HG03342 (cell line): ENCODE data around the gene RCAN2.

Source experiments
- ATAC-seq: cut with Tn5 transposase; IDR thresholded peaks from one replicate; pipeline ENCODE4 v1.9.1; 2021; ENCODE audit warnings: mild to moderate bottlenecking, moderate library complexity; ENCODE audit not compliant: unreplicated experiment

The RCAN2 gene

DNA sequence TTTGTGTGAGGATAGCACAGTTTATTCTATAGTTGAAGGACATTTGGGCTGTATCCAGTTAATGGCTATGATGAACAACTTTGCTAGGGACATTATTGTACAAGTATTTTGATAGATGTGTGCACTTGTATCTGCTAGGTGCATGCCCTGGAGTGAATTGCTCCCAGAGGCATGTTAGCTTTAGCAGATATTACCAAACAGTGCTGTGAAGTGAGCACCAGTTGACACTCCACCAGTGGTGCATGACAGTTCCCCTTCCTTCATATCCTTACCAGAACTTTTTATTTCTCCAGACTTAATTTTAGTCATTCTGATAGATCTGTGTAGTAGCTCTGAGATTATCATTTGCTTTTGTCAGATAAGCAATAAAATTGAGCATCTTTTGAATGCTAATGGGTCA lies 271.6 kb downstream of the RCAN2 start:
- no peak for ATAC-seq

DNA sequence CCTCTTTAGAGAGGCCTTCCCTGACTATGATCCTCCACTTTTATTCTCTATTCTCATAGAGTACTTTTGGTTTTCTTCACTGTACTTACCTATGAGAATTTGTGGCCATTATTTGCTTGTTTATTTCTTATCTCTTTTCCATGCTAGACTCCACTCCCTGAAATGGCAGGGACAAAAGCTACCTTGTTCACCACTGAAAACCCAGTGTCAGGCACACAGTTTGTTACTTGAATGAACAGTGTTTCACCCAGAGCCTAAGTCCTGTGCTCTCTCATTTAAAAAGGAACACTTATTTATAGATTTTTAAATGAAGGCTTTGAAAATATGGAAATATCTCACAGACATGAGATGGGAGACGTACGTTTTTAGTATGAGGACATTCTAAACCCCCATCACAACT lies 272.8 kb downstream of the RCAN2 start:
- ATAC-seq: no peak

DNA sequence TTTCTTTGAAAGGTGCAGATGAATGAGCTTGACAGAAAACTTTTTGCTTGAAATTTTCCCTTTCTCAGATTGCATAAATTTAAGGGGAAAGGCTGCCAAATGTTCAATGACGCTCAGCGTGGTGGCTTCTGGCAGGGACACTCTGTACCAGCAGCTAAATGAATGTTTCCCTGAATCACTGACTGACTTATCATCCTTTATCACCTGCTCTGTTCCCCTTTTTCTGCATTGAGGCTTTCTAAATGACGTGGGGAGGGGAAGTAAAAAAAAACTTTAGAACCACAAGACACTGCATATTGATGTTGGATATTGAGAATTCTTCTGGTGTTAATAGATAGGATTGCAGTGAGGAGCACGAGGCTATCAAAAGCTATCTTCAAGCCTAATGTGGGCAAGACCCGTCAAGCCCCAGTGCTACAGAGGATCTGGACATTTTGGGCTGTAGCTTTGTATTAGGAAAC lies 273.5 kb downstream of the RCAN2 start:
- peak; percentile 64 for ATAC-seq

DNA sequence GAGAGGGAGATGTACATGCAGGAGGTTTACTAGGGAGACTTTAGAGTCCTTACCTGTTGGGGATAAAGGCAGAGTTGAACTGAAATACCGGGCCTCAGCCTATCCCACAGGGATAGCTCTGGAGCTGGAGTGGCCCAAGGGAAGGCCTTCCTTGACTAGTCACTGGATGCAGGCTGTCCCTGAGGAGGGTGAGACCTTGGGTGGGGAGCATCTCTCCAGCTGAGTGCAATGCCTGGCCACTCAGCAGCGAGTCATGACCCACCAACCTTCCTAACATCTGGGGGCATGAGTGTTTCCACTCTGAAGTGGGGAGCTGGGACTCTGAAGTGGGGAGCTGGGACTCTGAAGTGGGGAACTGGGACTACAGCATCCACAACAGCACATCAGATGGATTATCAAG lies 274.4 kb downstream of the RCAN2 start:
- ATAC-seq: no peak

DNA sequence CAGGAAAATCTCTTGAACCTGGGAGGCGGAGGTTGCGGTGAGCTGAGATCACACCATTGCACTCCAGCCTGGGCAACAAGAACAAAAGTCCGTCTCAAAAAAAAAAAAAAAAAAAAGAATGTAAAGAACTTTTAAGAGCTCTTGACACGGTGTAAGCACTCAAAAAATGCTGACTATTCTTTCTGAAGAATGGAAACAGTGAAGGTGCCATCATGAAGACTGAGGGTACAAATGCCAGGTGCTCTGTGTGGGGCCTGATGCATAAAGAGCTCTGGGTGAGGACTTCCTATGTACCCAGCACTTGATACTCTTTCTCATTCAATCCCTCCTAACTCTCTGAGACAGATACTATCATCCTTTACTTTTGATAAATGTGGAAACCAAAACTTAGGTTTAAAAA lies 275.5 kb downstream of the RCAN2 start:
- no peak for ATAC-seq

DNA sequence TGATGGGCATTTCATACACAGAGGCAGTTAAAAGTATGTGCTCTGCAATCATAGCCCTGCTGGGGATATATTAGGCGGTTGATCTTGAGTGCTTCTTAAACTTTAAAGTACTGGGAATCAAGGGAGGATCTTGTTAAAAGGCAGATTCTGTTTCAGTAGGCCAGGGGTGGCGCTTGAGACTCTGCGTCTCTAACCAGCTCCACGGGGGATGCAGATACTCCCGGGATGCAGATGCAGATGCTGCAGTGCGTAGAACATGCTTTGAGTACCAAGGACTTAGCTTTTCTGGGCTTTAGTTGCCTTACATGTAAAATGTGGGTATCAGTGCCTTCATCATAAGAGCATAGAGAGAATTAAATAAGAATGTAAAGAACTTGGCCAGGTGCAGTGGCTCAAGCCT lies 276.0 kb downstream of the RCAN2 start:
- no peak for ATAC-seq

DNA sequence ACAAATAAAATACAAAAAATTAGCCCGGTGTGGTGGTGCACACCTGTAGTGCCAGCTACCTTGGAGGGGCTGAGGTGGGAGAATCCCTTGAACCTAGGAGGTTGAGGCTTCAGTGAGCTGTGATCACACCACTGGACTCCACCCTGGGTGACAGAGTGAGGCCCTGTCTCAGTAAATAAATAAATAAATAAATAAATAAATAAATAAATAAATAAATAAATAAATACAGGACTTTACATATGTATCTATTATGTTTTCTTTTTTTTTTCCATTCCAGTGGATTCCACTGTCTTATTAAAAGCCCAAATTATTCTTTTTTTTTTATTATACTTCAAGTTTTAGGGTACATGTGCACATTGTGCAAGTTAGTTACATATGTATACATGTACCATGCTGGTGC lies 279.3 kb downstream of the RCAN2 start:
- ATAC-seq: no peak

DNA sequence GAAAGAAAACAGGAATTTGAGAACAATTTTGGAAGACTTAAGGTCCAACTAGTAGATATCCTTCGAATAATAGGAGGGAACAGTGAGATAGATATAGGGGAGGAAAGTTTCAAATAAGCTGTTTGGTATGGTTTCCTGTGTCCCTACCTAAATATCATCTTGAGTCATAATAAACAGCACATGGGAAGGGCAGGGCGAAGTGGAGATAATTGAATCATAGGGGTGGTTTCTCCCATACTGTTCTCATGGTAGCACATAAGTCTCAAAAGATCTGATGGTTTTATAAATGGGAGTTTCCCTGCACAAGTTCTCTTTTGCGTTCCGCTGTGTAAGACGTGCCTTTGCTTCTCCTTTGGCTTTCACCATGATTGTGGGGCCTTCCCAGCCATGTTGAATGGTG lies 281.0 kb downstream of the RCAN2 start:
- ATAC-seq: no peak

DNA sequence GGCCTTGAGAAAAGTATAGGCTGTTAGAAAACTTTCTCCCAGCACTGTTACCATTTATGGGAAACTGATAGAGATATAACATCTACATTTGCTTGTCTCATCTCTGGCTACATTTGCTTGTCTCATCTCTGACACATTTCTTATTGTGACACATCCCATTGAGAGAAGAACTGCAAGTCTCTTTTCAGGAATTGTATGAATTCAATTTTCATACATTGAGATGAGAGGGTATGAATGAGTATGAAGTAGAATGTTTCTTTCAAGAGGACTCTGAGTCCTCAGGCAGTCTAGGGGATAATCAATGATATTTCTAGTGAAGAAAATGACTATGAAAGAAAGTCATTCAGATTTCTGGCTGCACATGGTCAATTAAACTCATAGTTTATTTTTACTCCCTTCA lies 282.9 kb downstream of the RCAN2 start:
- no peak for ATAC-seq

DNA sequence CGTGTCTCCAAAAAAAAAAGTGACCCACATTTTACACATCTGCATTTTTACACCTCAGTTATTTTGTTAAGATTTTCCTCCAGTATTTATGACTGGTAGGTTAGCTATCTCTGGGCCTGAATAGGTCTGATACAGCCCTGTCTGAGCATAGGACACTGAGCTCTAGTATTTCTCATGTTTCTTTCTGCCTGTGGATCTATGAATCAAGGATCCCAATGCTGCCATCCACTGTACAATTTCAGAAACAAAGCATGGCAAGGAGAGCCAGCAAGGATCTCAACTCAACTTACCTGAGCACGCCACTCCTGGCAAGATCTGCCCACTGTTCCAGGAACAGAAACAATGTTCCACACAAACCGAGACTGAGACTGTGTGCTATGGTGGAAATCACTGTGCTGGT lies 284.1 kb downstream of the RCAN2 start:
- no peak for ATAC-seq

DNA sequence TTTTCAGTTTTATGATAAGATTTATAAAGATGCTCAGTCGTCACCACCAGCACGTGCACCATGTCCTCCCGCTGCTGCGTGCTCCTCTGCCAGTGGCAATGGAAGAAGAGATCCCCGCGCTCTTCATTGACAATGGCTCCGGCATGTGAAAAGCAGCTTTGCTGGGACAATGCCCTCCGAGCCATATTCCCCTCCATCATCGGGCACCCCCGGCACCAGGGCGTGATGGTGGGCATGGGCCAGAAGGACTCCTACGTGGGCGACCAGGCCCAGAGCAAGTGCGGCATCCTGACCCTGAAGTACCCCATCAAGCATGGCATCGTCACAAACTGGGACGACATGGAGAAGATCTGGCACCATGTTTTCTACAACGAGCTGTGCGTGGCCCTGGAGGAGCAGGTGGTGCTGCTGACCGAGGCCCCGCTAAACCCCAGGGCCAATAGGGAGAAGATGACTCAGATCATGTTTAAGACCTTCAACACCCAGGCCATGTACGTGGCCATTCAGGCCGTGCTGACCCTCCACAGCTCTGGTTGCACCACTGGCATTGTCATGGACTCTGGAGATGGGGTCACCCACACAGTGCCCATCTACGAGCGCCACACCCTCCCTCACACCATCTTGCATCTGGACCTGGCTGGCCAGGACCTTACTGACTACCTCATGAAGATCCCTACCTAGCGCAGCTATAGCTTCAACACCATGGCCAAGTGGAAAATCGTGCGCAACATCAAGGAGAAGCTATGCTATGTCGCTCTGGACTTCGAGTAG lies 286.2 kb downstream of the RCAN2 start:
- no peak for ATAC-seq

DNA sequence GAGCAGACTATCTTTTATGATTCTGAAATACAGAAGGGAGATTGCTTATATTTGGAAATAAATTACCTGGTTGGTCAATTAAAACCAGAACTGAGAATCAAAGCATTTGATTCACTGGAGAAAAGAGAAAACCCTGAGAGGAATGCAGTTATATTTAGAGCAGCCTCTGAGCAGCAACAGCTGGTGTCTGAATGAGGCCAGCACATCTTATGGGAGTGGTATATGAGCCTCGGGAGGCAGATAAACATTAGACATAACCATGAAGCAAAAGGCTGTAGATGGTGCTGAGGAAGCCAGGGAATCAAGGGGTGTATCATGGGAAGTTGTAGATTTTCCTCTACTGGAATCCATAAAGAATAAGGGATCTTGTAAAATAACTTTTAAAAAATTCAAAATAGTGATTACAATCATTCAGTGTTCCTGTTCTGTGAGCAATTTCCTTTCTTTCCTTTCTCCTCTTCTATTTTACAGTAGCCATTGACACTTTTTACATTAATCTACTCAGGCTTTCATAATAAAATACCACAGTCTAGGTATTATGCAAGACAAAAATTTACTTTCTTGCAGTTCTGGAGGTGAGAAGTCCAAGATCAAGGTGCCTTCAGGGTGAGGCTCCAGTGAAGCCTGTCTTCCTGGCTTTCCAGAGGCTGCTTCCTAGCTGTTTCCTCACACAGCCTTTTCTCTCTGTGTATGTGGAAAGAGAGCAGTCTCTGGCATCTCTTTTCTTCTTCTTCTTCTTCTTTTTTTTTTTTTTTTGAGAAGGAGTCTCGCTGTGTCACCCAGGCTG lies 287.7 kb downstream of the RCAN2 start:
- no peak for ATAC-seq

DNA sequence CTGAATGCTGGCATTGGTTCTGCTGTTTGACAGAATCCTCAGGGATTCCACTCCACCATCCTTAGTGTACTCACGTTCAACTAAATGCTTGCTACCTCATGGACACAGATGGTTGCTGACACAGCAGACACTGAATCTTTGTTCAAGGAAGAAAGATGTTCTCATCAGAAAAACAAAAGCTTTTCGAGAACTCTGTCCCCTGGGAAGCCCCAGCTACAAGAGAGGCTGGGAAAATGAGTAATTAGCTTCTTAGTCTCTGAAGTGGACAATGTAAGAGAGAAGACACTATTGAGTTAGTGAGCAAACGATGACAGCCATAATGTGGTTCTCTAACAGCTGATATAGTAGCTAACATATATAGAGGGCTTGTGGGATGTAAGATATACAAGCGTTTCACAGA lies 289.5 kb downstream of the RCAN2 start:
- ATAC-seq: no peak

DNA sequence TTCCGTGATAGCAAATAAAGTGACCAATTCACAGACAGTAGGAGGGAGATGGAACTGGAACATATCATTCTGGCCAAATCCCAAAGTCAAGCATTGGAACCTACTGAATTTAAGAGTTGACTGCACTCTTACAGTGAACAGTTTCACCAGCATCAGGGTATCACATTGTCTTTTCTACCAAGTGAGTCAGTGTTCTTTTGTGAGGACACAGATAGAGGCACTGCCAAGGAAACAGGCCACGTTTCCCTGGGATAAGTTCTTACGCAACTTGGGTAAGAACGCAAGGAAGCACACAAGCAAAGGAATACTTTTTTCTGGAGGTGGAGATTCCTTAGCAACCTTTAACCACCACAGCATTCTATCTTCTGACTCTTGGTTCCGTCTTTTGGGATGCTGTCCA lies 291.9 kb downstream of the RCAN2 start:
- no peak for ATAC-seq

DNA sequence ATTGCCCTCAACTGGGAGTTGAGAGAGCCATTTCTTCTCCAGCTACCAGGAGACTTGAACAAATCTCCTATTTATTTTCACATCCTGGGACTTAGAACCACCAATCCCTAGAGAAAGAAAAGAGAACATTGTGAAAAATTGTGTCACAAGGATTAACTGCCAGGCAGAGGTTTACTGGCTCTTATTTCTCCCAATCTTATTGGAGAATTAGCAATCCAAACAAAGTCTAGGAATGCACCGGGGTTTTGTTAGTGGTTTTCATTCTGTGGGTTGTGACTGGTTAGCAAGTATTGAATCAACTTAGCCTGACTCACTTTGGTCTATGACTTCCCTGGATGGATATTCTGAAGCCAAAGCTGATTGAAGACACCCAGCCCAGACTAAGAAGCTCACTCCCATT lies 299.3 kb downstream of the RCAN2 start:
- no peak for ATAC-seq

DNA sequence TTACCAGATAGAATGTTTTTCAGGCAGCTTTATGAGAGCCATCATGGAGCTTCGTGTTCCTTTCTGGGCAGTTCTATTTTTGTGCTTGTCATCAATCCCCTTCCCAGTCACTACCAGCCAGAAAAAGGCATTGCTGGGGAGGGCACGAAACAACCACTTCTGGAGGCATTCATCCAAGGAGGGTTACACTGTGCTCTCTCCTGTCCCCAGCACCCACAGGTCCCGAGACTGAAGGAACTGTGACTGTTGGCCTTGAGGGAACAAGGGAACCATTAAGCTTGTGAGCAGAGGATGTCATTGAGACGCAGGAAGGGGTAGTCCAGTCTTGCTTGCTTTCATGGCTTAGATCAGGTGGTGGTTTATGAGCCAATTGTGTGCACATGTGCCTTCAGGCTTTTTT lies 300.4 kb downstream of the RCAN2 start:
- no peak for ATAC-seq

DNA sequence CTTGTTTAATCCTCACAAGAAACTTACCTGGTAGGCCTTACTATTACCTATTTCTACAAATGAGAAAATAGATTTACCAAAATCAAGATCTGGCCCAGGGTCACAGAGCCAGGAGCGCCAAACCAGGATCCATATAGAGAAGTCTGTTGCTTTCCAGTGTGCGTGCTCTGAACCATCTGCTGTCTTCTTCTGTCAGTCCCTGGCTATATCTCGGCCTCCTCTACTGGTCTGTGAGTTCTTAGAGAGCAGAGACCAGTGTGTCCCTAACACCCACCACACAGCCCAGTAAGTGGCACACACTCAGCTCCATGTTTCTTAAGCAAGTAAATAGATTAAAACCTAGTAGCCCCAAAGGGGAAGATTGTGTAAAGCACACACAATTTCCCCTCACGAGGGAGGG lies 301.5 kb downstream of the RCAN2 start:
- no peak for ATAC-seq

DNA sequence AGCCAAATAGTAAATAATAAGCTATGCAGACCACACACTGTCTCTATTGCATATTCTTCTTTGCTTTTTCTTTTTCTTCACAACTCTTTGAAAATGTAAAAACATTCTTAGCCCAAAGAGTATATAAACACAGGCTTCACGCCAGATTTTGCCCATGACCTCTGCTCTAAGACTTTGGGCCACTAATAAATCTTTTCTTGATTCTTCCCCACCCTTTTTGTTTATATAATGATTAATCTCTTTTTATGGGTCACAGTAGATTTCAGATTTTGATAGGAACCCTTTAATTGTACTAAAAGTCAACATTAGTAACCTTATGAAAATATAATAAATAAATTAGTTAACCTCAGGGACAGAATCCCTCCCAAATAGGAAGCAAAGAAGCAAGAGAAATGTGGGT lies 304.7 kb downstream of the RCAN2 start:
- no peak for ATAC-seq

DNA sequence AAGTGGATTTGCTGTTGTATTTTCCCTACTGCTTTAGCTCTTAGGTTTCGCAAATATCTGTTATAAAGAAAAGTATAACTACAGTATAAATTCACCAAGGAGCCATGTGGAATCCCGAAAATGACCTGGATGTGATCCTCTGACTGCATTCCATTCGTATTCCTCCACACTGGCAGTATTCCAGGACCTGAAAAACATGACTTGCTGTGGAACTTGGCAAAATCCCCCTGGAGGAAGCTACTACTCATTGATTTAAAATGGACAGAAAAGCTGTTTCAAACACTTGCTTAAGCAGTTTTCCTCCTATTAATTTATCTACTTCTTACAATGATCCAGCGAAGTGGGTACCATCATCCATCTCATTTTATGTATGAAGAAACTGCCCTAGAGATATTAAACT lies 307.1 kb downstream of the RCAN2 start:
- ATAC-seq: no peak

DNA sequence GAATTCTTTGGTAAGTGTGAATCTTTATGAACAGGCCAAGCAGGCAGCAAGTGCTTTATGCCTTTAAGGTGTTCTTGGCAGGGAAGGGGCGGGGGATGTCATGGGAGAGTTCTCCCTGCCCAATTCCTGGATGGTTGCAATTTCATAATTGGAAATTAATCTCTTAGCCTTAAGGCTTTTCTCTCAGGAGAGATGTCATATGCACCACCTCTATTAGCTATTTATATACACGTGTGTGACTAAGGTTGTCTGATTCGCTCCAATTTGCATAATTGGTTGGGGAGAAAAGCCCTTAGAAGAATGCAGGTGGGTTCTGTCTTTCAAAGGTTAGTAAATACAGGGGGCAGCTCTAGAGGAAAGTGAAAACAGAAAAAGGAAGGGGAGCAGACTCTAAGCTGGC lies 315.3 kb downstream of the RCAN2 start:
- no peak for ATAC-seq

DNA sequence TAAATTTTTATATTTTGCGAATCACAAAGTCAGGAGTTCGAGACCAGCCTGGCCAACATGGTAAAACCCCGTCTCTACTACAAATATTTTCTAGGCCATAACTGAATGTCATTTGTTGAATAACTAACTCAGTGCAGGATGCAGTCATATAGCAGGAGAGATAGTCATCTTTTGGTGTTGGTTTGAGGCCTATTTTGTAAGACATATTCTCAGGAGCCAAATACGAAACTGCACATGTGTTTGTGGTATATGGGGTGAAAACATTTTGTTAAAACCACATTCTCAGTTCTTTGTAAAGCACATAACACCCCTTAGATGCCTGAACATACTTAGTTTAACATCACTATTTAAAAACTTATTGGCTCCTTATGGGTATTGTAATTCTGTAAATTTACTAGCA lies 315.8 kb downstream of the RCAN2 start:
- peak; percentile 71 for ATAC-seq

DNA sequence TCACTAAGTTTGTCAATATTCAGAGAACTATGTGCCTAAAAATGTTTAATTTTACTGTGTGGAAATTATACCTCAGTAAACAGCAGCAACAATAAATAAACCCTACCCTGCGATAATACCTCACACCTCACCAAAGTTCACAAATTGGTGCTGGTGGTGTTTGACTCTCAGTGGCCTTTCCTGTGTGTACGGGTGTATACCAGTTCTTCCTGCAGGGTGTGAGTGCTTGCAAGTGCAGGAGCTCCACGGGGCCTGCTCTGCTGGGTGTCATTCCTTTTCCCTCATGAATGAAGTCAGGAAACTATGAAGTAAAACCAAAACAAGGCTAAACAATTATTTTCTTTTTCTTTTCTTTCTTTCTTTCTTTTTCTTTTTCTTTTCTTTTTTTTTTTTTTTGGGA lies 316.3 kb downstream of the RCAN2 start:
- no peak for ATAC-seq
